SK-N-SH treated with all-trans-retinoic acid at 6 μM for 48 hours (cell line): Measurements from ENCODE around the gene ELF1.

Experiments
- ARNTL ChIP-seq: fragments of 450-650 bp; formaldehyde crosslinking; IDR thresholded peaks from 2 replicates; pipeline ENCODE4 v1.5.0; 2020; ENCODE audit warnings: low read depth, mild to moderate bottlenecking, moderate library complexity, borderline replicate concordance
- PATZ1 ChIP-seq: fragments of 250-450 bp; sonication (Bioruptor Pico); IDR thresholded peaks from 2 replicates; pipeline ENCODE4 v1.8.0; 2020; ENCODE audit warnings: mild to moderate bottlenecking, moderate library complexity, borderline replicate concordance
- ZNF565 ChIP-seq: fragments of 450-650 bp; formaldehyde crosslinking; conservative IDR thresholded peaks from 2 replicates; pipeline ENCODE4 v1.5.0; 2020; ENCODE audit warnings: low read depth, mild to moderate bottlenecking, moderate library complexity

DNA sequence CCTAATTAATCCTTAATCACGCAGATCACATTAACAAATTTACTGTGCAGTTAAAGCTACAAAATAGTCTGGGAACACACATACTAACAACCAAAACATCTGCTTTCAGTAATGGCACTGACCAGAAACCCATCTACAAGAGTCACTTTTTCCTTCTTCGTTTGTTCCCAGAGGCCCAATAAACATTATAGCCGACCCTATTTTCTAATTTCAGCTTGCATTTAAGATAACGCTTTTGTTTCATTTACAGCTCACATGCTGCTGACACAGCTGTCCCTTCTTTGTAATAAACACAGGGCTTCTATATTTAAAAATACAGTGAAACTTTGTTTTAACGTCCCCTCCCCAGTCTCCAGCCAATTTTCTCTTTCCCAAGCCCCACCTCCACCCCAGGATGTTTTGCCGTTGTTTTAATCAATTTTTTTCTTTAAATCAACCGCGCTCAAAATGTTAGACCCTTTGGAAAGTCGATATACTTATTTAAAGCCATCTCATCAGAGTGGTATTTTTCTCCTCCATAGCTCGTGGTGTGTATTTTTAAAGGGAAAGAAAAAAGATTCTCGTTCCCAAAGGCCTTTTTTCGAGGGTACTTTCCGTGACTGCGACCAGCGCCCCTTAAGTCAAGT lies 40.5 kb upstream of the ELF1 start:
- TF ChIP-seq PATZ1 (no peak), ARNTL (CRISPR knock-in tag) (no peak), ZNF565 (CRISPR knock-in tag) (no peak)
